Measurements from ENCODE around the gene MAB21L3. TPM values are rescaled to one million over a fixed set of nuclear protein-coding genes. Genes with fewer than 3 reads are reported as not detected.
"Not testable (repeated sequence)": the region's sequence is repeated elsewhere in the genome, so short reads cannot be mapped to it uniquely, and the experiment has no call there.

Gene MAB21L3
- polyA plus RNA-seq, 1 experiment: 0.34 TPM

DNA sequence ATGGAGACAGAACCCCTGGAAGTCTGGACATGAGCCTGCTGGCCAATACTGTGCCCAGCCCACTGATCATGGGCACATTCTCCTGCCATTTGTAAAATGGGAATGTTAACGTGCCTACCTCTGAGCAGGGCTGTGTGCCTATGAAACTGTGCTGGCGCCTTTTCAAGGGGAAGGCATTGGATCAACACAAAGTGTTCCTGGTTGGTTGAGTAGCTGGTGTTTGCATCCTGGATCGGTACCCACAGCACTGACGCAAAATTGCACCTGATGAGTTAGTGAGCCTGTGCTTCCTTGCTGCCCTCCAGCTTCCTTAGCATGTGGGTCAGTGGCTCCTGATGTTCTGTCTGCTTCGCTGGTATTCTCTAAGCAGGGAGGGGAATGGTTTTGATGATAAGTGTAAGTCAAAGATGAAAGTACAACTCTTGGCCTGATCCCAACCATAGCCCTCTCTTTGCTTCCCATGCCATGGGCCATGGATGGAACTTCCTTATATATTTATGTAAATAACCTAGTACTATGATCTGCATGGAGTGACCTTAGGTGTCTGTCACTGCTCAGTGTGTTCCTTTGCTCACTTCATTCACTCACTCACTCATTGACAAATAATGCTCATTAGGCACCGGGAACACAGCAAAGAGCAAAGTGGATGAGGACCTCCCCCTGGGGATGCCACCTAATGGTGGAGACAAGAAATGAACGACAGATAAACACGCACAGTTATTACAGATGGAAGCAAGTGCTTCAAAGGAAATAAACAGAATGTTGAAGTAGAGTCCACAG, 22.7 kb downstream of the MAB21L3 start:
- TF ChIP-seq, protein P1, sequence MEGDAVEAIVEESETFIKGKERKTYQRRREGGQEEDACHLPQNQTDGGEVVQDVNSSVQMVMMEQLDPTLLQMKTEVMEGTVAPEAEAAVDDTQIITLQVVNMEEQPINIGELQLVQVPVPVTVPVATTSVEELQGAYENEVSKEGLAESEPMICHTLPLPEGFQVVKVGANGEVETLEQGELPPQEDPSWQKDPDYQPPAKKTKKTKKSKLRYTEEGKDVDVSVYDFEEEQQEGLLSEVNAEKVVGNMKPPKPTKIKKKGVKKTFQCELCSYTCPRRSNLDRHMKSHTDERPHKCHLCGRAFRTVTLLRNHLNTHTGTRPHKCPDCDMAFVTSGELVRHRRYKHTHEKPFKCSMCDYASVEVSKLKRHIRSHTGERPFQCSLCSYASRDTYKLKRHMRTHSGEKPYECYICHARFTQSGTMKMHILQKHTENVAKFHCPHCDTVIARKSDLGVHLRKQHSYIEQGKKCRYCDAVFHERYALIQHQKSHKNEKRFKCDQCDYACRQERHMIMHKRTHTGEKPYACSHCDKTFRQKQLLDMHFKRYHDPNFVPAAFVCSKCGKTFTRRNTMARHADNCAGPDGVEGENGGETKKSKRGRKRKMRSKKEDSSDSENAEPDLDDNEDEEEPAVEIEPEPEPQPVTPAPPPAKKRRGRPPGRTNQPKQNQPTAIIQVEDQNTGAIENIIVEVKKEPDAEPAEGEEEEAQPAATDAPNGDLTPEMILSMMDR (IDR thresholded peaks at IDR 0.05; ENCODE audit: insufficient read depth, low read depth, low read length): peak; percentile 47
- DNase-seq (ENCODE audit: low read depth): no peak
- no peaks in the 10 kb centered on the region for H3K36me3 ChIP-seq (ENCODE audit: control insufficient read depth, insufficient read depth, low read length)
- no peak overlapping the region for H3K4me3 ChIP-seq (ENCODE audit: low read depth, low read length)
- H3K27me3 ChIP-seq (ENCODE audit: control insufficient read depth, insufficient read depth, low read length): peaks cover 9% of the 10 kb centered on the region
- POLR2A ChIA-PET: no interaction called here
- CTCF ChIA-PET: interaction anchor here (0.6 to 2.1 kb wide), 5 partner anchors 11 to 114 kb away, joined by 3 to 8 read pairs (median 3); no protein-coding TSS in a partner anchor

DNA sequence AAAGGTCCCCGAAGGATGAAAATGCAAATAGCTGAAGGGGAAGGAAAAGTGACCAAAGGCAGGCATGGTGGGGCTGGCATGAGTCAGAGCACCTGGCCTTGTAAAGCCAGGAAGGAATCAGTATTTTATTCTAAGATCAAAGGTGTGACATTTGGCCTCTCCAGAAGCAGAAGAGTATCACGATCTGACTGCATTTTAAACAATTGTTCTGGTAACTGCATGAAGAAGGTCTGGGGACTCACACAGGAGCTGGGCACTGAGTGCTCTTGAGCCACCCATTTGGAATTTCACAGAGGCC, 23.2 kb downstream of the MAB21L3 start:
- TF ChIP-seq, protein P1 (IDR thresholded peaks at IDR 0.05; ENCODE audit: insufficient read depth, low read depth, low read length): no peak
- DNase-seq (ENCODE audit: low read depth): no peak
- POLR2A ChIA-PET: no interaction called here

DNA sequence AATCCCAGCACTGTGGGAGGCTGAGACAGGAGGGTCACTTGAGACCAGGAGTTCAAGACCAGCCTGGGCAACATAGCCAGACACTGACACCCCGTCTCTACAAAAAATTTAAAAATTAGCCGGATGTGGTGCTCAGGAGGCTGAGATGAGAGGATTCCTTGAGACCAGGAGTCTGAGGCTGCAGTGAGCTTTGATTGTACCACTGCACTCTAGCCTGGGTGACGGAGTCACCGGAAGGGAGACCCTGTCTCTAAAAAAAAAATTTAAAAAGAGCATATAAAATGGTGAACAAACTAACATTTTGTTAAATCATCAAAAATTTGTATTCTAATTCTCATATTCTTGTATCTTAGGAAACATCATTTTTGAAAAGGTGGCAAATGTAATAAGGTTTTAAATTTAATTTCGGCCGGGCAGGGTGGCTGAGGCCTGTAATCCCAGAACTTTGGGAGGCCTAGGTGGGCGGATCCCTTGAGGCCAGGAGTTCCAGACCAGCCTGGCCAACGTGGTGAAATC, 27.1 kb downstream of the MAB21L3 start:
- POLR2A ChIA-PET: no interaction called here
- CTCF ChIA-PET: interaction anchor here (0.6 to 5.7 kb wide), 30 partner anchors 7 to 436 kb away, joined by 3 to 201 read pairs (median 4); partner anchors contain the start of gene MAB21L3
- DNase-seq (ENCODE audit: low read depth): no peak
- no peak overlapping the region for H3K4me3 ChIP-seq (ENCODE audit: low read depth, low read length)
- H3K36me3 ChIP-seq (ENCODE audit: control insufficient read depth, insufficient read depth, low read length): no peaks in the 10 kb centered on the region
- 0 out of 2 replicates have a peak, but pooled peaks cover 3% of the 10 kb centered on the region for H3K27me3 ChIP-seq (ENCODE audit: control insufficient read depth, insufficient read depth, low read length)
- TF ChIP-seq, protein P1 (IDR thresholded peaks at IDR 0.05; ENCODE audit: insufficient read depth, low read depth, low read length): no peak

More for the DNA sequence above, 23.2 kb downstream of the MAB21L3 start:
- Histone ChIP-seq H3K36me3 (ENCODE audit: control insufficient read depth, insufficient read depth, low read length) (no peaks in the 10 kb centered on the region), H3K4me3 (ENCODE audit: low read depth, low read length) (no peak overlapping the region), H3K27me3 (ENCODE audit: control insufficient read depth, insufficient read depth, low read length) (peaks cover 6% of the 10 kb centered on the region)
- CTCF ChIA-PET: interaction anchor here (1.0 to 1.5 kb wide), 2 partner anchors 12 to 16 kb away, joined by 3 to 4 read pairs; no protein-coding TSS in a partner anchor

DNA sequence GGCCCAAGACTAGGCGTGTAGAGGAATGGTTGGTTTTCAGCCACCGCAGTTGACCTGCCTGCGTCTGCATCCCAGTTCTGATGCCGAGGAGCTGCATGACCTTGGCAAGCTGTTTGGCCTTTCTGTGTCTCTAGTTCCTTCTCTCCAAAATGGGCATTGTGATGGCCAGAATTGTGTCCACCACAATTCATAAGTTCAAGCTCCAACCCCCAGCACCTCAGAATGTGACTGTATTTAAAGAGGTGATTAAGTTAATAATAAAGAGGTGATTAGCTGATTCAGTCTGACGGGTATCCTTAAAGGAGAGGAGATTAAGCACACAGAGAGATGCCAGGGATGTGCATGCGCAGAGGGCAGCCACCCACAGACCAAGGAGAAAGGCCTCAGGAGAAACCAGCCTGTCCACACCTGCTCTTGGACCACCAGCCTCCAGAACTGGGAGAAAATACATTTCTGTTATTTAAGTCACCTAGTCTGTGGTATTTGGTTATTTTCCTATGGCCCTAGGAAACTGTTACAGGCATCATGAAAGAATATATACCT, 28.5 kb downstream of the MAB21L3 start:
- DNase-seq (ENCODE audit: low read depth): no peak
- CTCF ChIA-PET: interaction anchor here (1.0 to 5.7 kb wide), 27 partner anchors 9 to 456 kb away, joined by 3 to 201 read pairs (median 5); partner anchors contain the start of gene MAB21L3
- TF ChIP-seq, protein P1 (IDR thresholded peaks at IDR 0.05; ENCODE audit: insufficient read depth, low read depth, low read length): no peak
- Histone ChIP-seq H3K36me3 (ENCODE audit: control insufficient read depth, insufficient read depth, low read length) (no peaks in the 10 kb centered on the region), H3K4me3 (ENCODE audit: low read depth, low read length) (no peak overlapping the region), H3K27me3 (ENCODE audit: control insufficient read depth, insufficient read depth, low read length) (0 out of 2 replicates have a peak, but pooled peaks cover under 1% of the 10 kb centered on the region)
- POLR2A ChIA-PET: no interaction called here

DNA sequence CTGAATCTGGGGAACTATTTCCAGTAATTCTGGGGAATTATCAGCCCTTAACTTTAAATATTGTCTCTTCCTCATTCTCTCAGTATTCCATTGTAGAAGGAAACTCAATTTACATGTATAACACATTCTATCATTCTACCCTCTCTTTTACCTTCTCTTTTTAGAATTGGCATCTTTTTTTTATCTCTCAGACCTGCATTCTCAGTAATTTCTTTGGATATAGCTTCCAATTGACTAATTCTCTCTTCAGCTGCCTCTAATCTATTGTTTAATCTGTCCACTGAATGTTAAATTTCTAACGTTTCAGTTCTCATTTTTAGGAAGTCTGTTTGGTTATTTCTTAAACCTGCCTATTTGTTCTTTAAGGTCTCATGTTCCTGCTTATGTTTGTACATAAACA, 33.0 kb downstream of the MAB21L3 start:
- Histone ChIP-seq H3K36me3 (ENCODE audit: control insufficient read depth, insufficient read depth, low read length) (no peaks in the 10 kb centered on the region), H3K27me3 (ENCODE audit: control insufficient read depth, insufficient read depth, low read length) (no peaks in the 10 kb centered on the region), H3K4me3 (ENCODE audit: low read depth, low read length) (no peak overlapping the region)
- DNase-seq (ENCODE audit: low read depth): no peak
- ChIA-PET CTCF (no interaction called here), POLR2A (no interaction called here)
- TF ChIP-seq, protein P1 (IDR thresholded peaks at IDR 0.05; ENCODE audit: insufficient read depth, low read depth, low read length): no peak

DNA sequence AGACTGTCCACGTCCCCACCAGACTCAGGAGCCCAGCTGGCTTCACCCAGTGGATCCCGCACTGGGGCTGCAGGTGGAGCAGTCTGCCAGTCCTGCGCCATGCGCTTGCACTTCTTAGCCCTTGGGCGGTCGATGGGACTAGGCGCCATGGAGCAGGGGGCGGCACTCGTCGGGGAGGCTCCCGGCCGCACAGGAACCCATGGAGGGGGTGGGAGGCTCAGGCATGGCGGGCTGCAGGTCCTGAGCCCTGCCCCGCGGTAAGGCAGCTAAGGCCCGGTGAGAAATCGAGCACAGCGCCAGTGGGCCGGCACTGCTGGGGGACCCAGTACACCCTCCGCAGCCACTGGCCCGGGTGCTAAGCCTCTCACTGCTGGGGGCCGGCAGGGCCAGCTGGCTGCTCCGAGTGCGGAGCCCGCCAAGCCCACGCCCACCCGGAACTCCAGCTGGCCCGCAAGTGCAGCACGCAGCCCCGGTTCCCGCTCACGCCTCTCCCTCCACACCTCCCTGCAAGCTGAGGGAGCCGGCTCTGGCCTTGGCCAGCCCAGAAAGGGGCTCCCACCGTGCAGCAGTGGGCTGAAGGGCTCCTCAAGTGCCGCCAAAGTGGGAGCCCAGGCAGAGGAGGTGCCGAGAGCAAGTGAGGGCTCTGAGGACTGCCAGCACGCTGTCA, 35.4 kb downstream of the MAB21L3 start:
- H3K4me3 ChIP-seq (ENCODE audit: low read depth, low read length); POLR2A ChIA-PET; DNase-seq (ENCODE audit: low read depth); H3K36me3 ChIP-seq (ENCODE audit: control insufficient read depth, insufficient read depth, low read length); H3K27me3 ChIP-seq (ENCODE audit: control insufficient read depth, insufficient read depth, low read length): not testable (repeated sequence)
- CTCF ChIA-PET: interaction anchor here (5.9 to 10.7 kb wide), 3 partner anchors 7 to 352 kb away, joined by 52 to 164 read pairs (median 95); no protein-coding TSS in a partner anchor

Data from BJ (cell line).